PC-9 (cell line): ENCODE data around the gene LSM3.

ENCODE experiments used
- CTCF ChIP-seq: fragments of 200-600 bp; sonication (generic); conservative IDR thresholded peaks from 2 replicates; pipeline ENCODE4 v1.6.1; 2017; ENCODE audit warnings: mixed run types, antibody characterized with exemption, mild to moderate bottlenecking, moderate library complexity
- EZH2 ChIP-seq: fragments of 200-600 bp; sonication (generic); IDR thresholded peaks from 2 replicates; pipeline ENCODE4 v1.8.0; 2017; ENCODE audit warnings: antibody characterized with exemption, low read depth

- TF ChIP-seq CTCF (no peak), EZH2 (no peak)
These were observed 41.6 kb upstream of the LSM3 start for GRCh38 chr3:14137004-14137403.
